UCSD-AML1 (cell line): ENCODE results near the gene SOCS7.
"Not testable (repeated sequence)": the region's sequence is repeated elsewhere in the genome, so short reads cannot be mapped to it uniquely, and the experiment has no call there.

Source experiments
- DNase-seq: peaks from one replicate; lab custom pipeline; 2025; ENCODE audit not compliant: unreplicated experiment; lab: John Stamatoyannopoulos, UW

SOCS7 gene

GRCh38 chr17:38437313-38437712, 85.7 kb downstream of the SOCS7 start:
- DNase-seq = not testable (repeated sequence)

- DNase-seq = no peak
Measured at GRCh38 chr17:38439436-38439835, 87.8 kb downstream of the SOCS7 start.

GRCh38 chr17:38440614-38441397, 89.2 kb downstream of the SOCS7 start:
- no peak for DNase-seq

GRCh38 chr17:38441429-38442061, 89.9 kb downstream of the SOCS7 start:
- DNase-seq = no peak

GRCh38 chr17:38442548-38442947, 90.9 kb downstream of the SOCS7 start:
- no peak for DNase-seq

GRCh38 chr17:38443356-38444031, 91.8 kb downstream of the SOCS7 start:
- DNase-seq = no peak

GRCh38 chr17:38444151-38444550, 92.5 kb downstream of the SOCS7 start:
- DNase-seq = peak; percentile 70

GRCh38 chr17:38447502-38448085, 96.0 kb downstream of the SOCS7 start:
- peak; percentile 45 for DNase-seq

GRCh38 chr17:38448208-38448771, 96.6 kb downstream of the SOCS7 start:
- DNase-seq = no peak

GRCh38 chr17:38449364-38449763, 97.7 kb downstream of the SOCS7 start:
- no peak for DNase-seq

- DNase-seq = no peak
Measured at GRCh38 chr17:38450557-38451029, 98.9 kb downstream of the SOCS7 start.

- DNase-seq = peak; percentile 80
Measured at GRCh38 chr17:38451030-38451839, 99.6 kb downstream of the SOCS7 start.

- DNase-seq = peak; percentile 87
Measured at GRCh38 chr17:38451840-38452529, 100.3 kb downstream of the SOCS7 start.

GRCh38 chr17:38452719-38453118, 101.1 kb downstream of the SOCS7 start:
- DNase-seq = peak; percentile 40

GRCh38 chr17:38453951-38454421, 102.3 kb downstream of the SOCS7 start:
- DNase-seq = peak; percentile 35

GRCh38 chr17:38454532-38454931, 102.9 kb downstream of the SOCS7 start:
- DNase-seq = peak; percentile 35
